HCT116 (cell line): ENCODE data around the gene CDH4. TPM values are rescaled to one million over a fixed set of nuclear protein-coding genes. Genes with fewer than 3 reads are reported as not detected.

Source experiments
- ATAC-seq: fragments of 200-7000 bp; cut with Tn5 transposase; 2 replicates; pipeline ENCODE4 v1.9.1; 2020; ENCODE audit warnings: mild to moderate bottlenecking, moderate library complexity
- BruUV-seq: library from RNA; stranded (reverse); fragments of 400-500 nt; replicated peaks from 2 replicates; lab custom pipeline; 2021; lab: Mats Ljungman, UMichigan
- CTCF ChIA-PET: fragments of 300-600 bp; sonication (Branson Sonifier 250); formaldehyde crosslinking; loops from one replicate; lab custom pipeline; 2021; ENCODE audit warnings: antibody characterized with exemption; lab: Charles Lee
- POLR2A ChIA-PET: fragments of 300-600, 350-600 bp; sonication (Branson Sonifier 250); formaldehyde crosslinking; loops from one replicate; lab custom pipeline; 2021; ENCODE audit warnings: antibody characterized with exemption; lab: Charles Lee
- RAD21 ChIA-PET, 2 experiments: fragments of 300-600 bp; sonication (Branson Sonifier 250); formaldehyde crosslinking; loops; one replicate each; lab custom pipeline; 2023; ENCODE audit warnings: low total read pairs in 2 of 2; ENCODE audit not compliant: uncharacterized antibody in 2 of 2, unreplicated experiment in 2 of 2, low non-redundant PET in 1 of 2; lab: Charles Lee
- DNase-seq: peaks from one replicate; pipeline ENCODE4 v3.0.0-alpha.2; 2010; ENCODE audit warnings: low read depth, low spot score
- H2AFZ ChIP-seq: fragments of 200-600 bp; shearing (Covaris generic), sonication (generic); 2 replicates; pipeline ENCODE4 v1.6.1; 2017; ENCODE audit warnings: low read depth, mixed run types, mixed read lengths, antibody characterized with exemption, low read length; ENCODE audit not compliant: poor library complexity, severe bottlenecking
- H3K27ac ChIP-seq: 2 replicates; pipeline ENCODE4 v1.5.1; 2012; ENCODE audit warnings: low read depth, low read length
- H3K27me3 ChIP-seq: fragments of 200-600 bp; sonication (generic); 2 replicates; pipeline ENCODE4 v1.6.1; 2016; ENCODE audit warnings: mixed run types, low read length, mixed read lengths; ENCODE audit not compliant: insufficient read depth
- H3K36me3 ChIP-seq, 2 experiments: fragments of 200-500 bp in 1 of 2; fragments of 200-600 bp in 1 of 2; sonication (Bioruptor generic) in 1 of 2; sonication (generic) in 1 of 2; 2 replicates each; pipeline versions ENCODE4 v1.5.1 to v1.6.1; 2014 to 2016; ENCODE audit warnings: low read length in 2 of 2, inconsistent platforms in 1 of 2, mixed read lengths in 1 of 2, mixed run types in 1 of 2; ENCODE audit not compliant: insufficient read depth in 2 of 2, control insufficient read depth in 1 of 2
- H3K4me1 ChIP-seq, 2 experiments: fragments of 200-600 bp in 1 of 2; sonication (generic) in 1 of 2; 2 replicates each; pipeline versions ENCODE4 v1.5.1 to v1.6.1; 2012 to 2017; ENCODE audit warnings: low read length in 2 of 2, inconsistent platforms in 1 of 2, mild to moderate bottlenecking in 1 of 2, mixed read lengths in 1 of 2, mixed run types in 1 of 2, moderate library complexity in 1 of 2; ENCODE audit not compliant: insufficient read depth in 2 of 2, control insufficient read depth in 1 of 2
- H3K4me2 ChIP-seq: fragments of 200-600 bp; sonication (generic); 2 replicates; pipeline ENCODE4 v1.6.1; 2017; ENCODE audit warnings: mixed run types, low read length, mixed read lengths
- H3K4me3 ChIP-seq, 2 experiments: fragments of 200-600 bp in 1 of 2; sonication (generic) in 1 of 2; replicated peaks in 1 of 2; 2 replicates each; pipeline ENCODE4 v1.5.1; 2011 to 2016; ENCODE audit warnings: low read length in 2 of 2, control low read depth in 1 of 2, low read depth in 1 of 2, mild to moderate bottlenecking in 1 of 2, mixed read lengths in 1 of 2, mixed run types in 1 of 2
- H3K79me2 ChIP-seq: fragments of 200-600 bp; sonication (generic); 2 replicates; pipeline ENCODE4 v1.6.1; 2017; ENCODE audit warnings: mild to moderate bottlenecking, mixed run types, low read length, moderate library complexity, mixed read lengths; ENCODE audit not compliant: insufficient read depth
- H3K9ac ChIP-seq: fragments of 200-600 bp; sonication (generic); 2 replicates; pipeline ENCODE4 v1.6.1; 2016; ENCODE audit warnings: low read length, mixed read lengths
- H3K9me2 ChIP-seq: fragments of 200-600 bp; sonication (generic), shearing (Covaris generic); 2 replicates; pipeline ENCODE4 v1.6.1; 2017; ENCODE audit warnings: mixed run types, mild to moderate bottlenecking, moderate library complexity; ENCODE audit not compliant: insufficient read depth
- H3K9me3 ChIP-seq, 2 experiments: fragments of 200-500 bp in 1 of 2; fragments of 200-600 bp in 1 of 2; sonication (Bioruptor generic) in 1 of 2; sonication (generic) in 1 of 2; 2 replicates each; pipeline ENCODE4 v1.6.1; 2014 to 2017; ENCODE audit warnings: low read length in 2 of 2, mixed read lengths in 2 of 2, inconsistent platforms in 1 of 2, low read depth in 1 of 2, mild to moderate bottlenecking in 1 of 2, mixed run types in 1 of 2, moderate library complexity in 1 of 2; ENCODE audit not compliant: control insufficient read depth in 1 of 2, insufficient read depth in 1 of 2
- H4K20me1 ChIP-seq: fragments of 200-600 bp; sonication (generic), shearing (Covaris generic); 2 replicates; pipeline ENCODE4 v1.6.1; 2017; ENCODE audit warnings: mixed run types, mild to moderate bottlenecking, moderate library complexity; ENCODE audit not compliant: insufficient read depth
- ATF3 ChIP-seq: IDR thresholded peaks from 2 replicates; pipeline ENCODE4 v1.6.1; 2012
- CTCF ChIP-seq, 3 experiments: fragments of 200-600 bp in 1 of 3; sonication (generic) in 1 of 3; IDR thresholded peaks in 2 of 3; conservative IDR thresholded peaks in 1 of 3; 2 replicates each; pipeline ENCODE4 v1.5.1; 2012 to 2017; ENCODE audit warnings: low read depth in 2 of 3, low read length in 2 of 3, antibody characterized with exemption in 1 of 3, borderline replicate concordance in 1 of 3, control low read depth in 1 of 3, mild to moderate bottlenecking in 1 of 3, mixed read lengths in 1 of 3, mixed run types in 1 of 3, moderate library complexity in 1 of 3; ENCODE audit not compliant: insufficient read depth in 1 of 3
- MAX ChIP-seq: IDR thresholded peaks from 2 replicates; pipeline ENCODE4 v1.6.1; 2012
- SIN3A ChIP-seq: IDR thresholded peaks from 2 replicates; pipeline ENCODE4 v1.6.1; 2012; ENCODE audit warnings: low read depth
- ZBTB33 ChIP-seq: IDR thresholded peaks from 2 replicates; pipeline ENCODE4 v1.6.1; 2011; ENCODE audit warnings: mild to moderate bottlenecking, low read length, moderate library complexity; ENCODE audit not compliant: insufficient replicate concordance; ENCODE audit errors: extremely low read depth
- intact Hi-C: fragments of 100-400 bp; cut with micrococcal nuclease; formaldehyde crosslinking; loops from 2 replicates; pipeline ENCODE4 v1.10.0; 2022
- total RNA-seq: library from RNA; stranded (reverse); gene quantifications from one replicate; pipeline ENCODE4 v1.2.1, GENCODE V29; 2021; ENCODE audit not compliant: unreplicated experiment

The CDH4 gene
- total RNA-seq, 1 experiment from 2014 or later: not detected

GRCh38 chr20:61611401-61612180 is 359.5 kb downstream of the CDH4 start:
- POLR2A ChIA-PET: no interaction called here
- H3K4me1 ChIP-seq: no peaks in the 10 kb centered on the region
- no peak overlapping the region for H2AFZ ChIP-seq
- H4K20me1 ChIP-seq: no peaks in the 10 kb centered on the region
- ATAC-seq: no peak
- H3K9me2 ChIP-seq: no peaks in the 10 kb centered on the region
- H3K27me3 ChIP-seq: peaks cover 23% of the 10 kb centered on the region
- H3K9ac ChIP-seq: no peak overlapping the region
- no peaks in the 10 kb centered on the region for H3K79me2 ChIP-seq
- TF ChIP-seq MAX (no peak), SIN3A (no peak), ZBTB33 (no peak), CTCF (IDR thresholded peaks at IDR 0.05 in 2 of 3, conservative IDR thresholded peaks at IDR 0.05 in 1 of 3; ENCODE audit: borderline replicate concordance in 1 of 3, insufficient read depth in 1 of 3, low read depth in 2 of 3, low read length in 2 of 3) (no peak), ATF3 (no peak)
- DNase-seq: no peak
- CTCF ChIA-PET: no interaction called here
- no peaks in the 10 kb centered on the region for H3K36me3 ChIP-seq
- H3K27ac ChIP-seq: no peak overlapping the region
- H3K4me3 ChIP-seq: no peak overlapping the region
- RAD21 ChIA-PET: no interaction called here
- no peaks in the 10 kb centered on the region for H3K9me3 ChIP-seq
- BruUV-seq: no TSS peak
- H3K4me2 ChIP-seq: no peak overlapping the region
- intact Hi-C loops: no loop called here
